ENCODE results near the gene NRG4.

DNA sequence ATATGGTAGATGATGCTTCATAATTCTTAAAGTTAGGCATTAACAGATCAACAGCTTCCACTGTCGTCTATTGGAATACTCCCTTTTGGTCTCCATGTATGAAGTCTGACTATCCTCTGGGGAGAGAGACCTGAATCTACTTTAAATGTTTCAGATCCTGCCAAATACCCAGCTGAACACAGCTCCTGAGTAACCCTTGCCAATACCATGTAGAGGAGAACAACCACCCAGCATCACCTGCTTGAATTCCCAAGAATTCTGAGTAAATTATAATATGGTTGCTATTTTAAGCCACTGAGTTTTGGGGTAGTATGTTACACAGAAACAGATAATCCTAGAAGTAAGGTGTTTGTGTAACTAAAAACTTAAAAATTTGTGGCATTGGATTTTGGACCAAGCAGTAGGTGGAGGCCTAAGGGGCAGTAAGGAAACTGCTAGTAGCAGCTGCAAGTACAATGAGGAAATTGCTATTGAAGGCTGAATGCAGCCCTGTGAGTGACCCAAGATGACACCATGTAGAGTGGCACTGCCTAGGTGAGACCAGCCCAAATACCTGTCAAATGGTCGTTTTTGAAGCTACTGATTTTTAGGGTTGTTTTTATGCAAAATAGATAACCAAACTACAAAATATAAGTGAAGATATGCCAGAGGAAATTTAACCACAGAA, 30.9 kb downstream of the NRG4 start:
- TF ChIP-seq TAF1 (IDR thresholded peaks at IDR 0.05; ENCODE audit: borderline replicate concordance, insufficient read depth, low read length) (no peak), POLR2AphosphoS5 (IDR thresholded peaks at IDR 0.05; ENCODE audit: low read depth, low read length) (no peak)
- TF ChIP-seq, protein P1, sequence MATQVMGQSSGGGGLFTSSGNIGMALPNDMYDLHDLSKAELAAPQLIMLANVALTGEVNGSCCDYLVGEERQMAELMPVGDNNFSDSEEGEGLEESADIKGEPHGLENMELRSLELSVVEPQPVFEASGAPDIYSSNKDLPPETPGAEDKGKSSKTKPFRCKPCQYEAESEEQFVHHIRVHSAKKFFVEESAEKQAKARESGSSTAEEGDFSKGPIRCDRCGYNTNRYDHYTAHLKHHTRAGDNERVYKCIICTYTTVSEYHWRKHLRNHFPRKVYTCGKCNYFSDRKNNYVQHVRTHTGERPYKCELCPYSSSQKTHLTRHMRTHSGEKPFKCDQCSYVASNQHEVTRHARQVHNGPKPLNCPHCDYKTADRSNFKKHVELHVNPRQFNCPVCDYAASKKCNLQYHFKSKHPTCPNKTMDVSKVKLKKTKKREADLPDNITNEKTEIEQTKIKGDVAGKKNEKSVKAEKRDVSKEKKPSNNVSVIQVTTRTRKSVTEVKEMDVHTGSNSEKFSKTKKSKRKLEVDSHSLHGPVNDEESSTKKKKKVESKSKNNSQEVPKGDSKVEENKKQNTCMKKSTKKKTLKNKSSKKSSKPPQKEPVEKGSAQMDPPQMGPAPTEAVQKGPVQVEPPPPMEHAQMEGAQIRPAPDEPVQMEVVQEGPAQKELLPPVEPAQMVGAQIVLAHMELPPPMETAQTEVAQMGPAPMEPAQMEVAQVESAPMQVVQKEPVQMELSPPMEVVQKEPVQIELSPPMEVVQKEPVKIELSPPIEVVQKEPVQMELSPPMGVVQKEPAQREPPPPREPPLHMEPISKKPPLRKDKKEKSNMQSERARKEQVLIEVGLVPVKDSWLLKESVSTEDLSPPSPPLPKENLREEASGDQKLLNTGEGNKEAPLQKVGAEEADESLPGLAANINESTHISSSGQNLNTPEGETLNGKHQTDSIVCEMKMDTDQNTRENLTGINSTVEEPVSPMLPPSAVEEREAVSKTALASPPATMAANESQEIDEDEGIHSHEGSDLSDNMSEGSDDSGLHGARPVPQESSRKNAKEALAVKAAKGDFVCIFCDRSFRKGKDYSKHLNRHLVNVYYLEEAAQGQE (IDR thresholded peaks at IDR 0.05; ENCODE audit: insufficient read depth in 1 of 2, low read depth in 2 of 2, low read length in 2 of 2), result no peak

Measured in PFSK-1 (cell line).